B cell (primary cell): ENCODE measurements around the gene TMEM129. TPM values are rescaled to one million over a fixed set of nuclear protein-coding genes. Genes with fewer than 3 reads are reported as not detected.

Experiments used
- ATAC-seq: fragments of 200-7000 bp; cut with Tn5 transposase; one replicate; pipeline ENCODE4 v1.10.0; 2021; ENCODE audit warnings: low read depth, mild to moderate bottlenecking, moderate number of reproducible peaks, moderate library complexity
- CTCF ChIA-PET: fragments of 350-600 bp; sonication (Branson Sonifier 250); formaldehyde crosslinking; loops from one replicate; lab custom pipeline; 2021; ENCODE audit warnings: antibody characterized with exemption, inconsistent platforms; lab: Charles Lee
- POLR2A ChIA-PET: fragments of 350-600 bp; sonication (Branson Sonifier 250); formaldehyde crosslinking; loops from one replicate; lab custom pipeline; 2021; ENCODE audit warnings: antibody characterized with exemption; lab: Charles Lee
- DNase-seq: peaks from one replicate; pipeline ENCODE4 v3.0.0; 2013
- H2AFZ ChIP-seq: 2 replicates; pipeline ENCODE4 v1.6.1; 2012; ENCODE audit warnings: mild to moderate bottlenecking, low read depth, low read length; ENCODE audit not compliant: insufficient read depth, poor library complexity, severe bottlenecking
- H3K27ac ChIP-seq, 2 donors: 1 replicate in 1 of 2; 2 replicates in 1 of 2; pipeline ENCODE4 v1.5.1; 2012 to 2013; ENCODE audit warnings: low read length in 2 of 2, mild to moderate bottlenecking in 2 of 2, moderate library complexity in 1 of 2
- H3K27me3 ChIP-seq, 4 experiments: fragments of 200-600 bp in 1 of 4; sonication (generic) in 1 of 4; replicated peaks in 1 of 4; 1 replicate in 2 of 4; 2 replicates in 2 of 4; pipeline versions ENCODE4 v1.6.1 to v1.7.0; 2013 to 2016; ENCODE audit warnings: low read length in 3 of 4, mild to moderate bottlenecking in 2 of 4, mixed read lengths in 1 of 4, moderate library complexity in 1 of 4; ENCODE audit not compliant: insufficient read depth in 4 of 4, control insufficient read depth in 3 of 4; ENCODE audit errors: control extremely low read depth in 1 of 4
- H3K36me3 ChIP-seq, 2 experiments: replicated peaks in 1 of 2; 1 replicate in 1 of 2; 2 replicates in 1 of 2; pipeline versions ENCODE4 v1.6.1 to v1.7.1; 2013; ENCODE audit warnings: low read length in 1 of 2; ENCODE audit not compliant: insufficient read depth in 2 of 2, control insufficient read depth in 1 of 2; ENCODE audit errors: control extremely low read depth in 1 of 2, extremely low read depth in 1 of 2
- H3K4me1 ChIP-seq, 2 donors: fragments of 200-600 bp in 1 of 2; sonication (generic) in 1 of 2; 1 replicate in 1 of 2; 2 replicates in 1 of 2; pipeline versions ENCODE4 v1.5.1 to v1.6.1; 2013 to 2017; ENCODE audit warnings: low read length in 2 of 2; ENCODE audit not compliant: control insufficient read depth in 2 of 2, insufficient read depth in 2 of 2
- H3K4me2 ChIP-seq: replicated peaks from 2 replicates; pipeline ENCODE3; 2012; ENCODE audit warnings: mild to moderate bottlenecking, low read depth, low read length; ENCODE audit not compliant: poor library complexity, severe bottlenecking
- H3K4me3 ChIP-seq, 5 experiments: fragments of 200-600 bp in 1 of 5; sonication (generic) in 1 of 5; 1 replicate in 3 of 5; 2 replicates in 2 of 5; pipeline versions ENCODE4 v1.5.1 to v1.7.0; 2011 to 2016; ENCODE audit warnings: low read length in 4 of 5, mild to moderate bottlenecking in 4 of 5, low read depth in 2 of 5, control low read depth in 1 of 5, moderate library complexity in 1 of 5; ENCODE audit not compliant: insufficient read depth in 1 of 5; ENCODE audit errors: control extremely low read depth in 1 of 5, extremely low read depth in 1 of 5
- H3K79me2 ChIP-seq: fragments of 200-600 bp; sonication (generic); one replicate; pipeline ENCODE4 v1.6.0; 2016; ENCODE audit warnings: low read length; ENCODE audit not compliant: control insufficient read depth, insufficient read depth
- H3K9ac ChIP-seq: fragments of 200-600 bp; sonication (generic); 2 replicates; pipeline ENCODE4 v1.6.1; 2017; ENCODE audit warnings: mild to moderate bottlenecking, low read length, moderate library complexity
- H3K9me3 ChIP-seq, 3 donors: one replicate each; pipeline versions ENCODE4 v1.6.1 to v1.7.1; 2013; ENCODE audit warnings: low read length in 2 of 3; ENCODE audit not compliant: control insufficient read depth in 2 of 3, insufficient read depth in 1 of 3; ENCODE audit errors: control extremely low read depth in 1 of 3
- H4K20me1 ChIP-seq: 2 replicates; pipeline ENCODE4 v1.6.0; 2012; ENCODE audit warnings: mild to moderate bottlenecking, low read length; ENCODE audit not compliant: insufficient read depth, control insufficient read depth, poor library complexity, severe bottlenecking
- H3K27ac Mint-ChIP-seq: one replicate; pipeline ENCODE4 v1.8.0; 2021; ENCODE audit warnings: mixed read lengths
- H3K27me3 Mint-ChIP-seq: one replicate; pipeline ENCODE4 v1.8.0; 2021; ENCODE audit warnings: mixed read lengths
- H3K4me1 Mint-ChIP-seq: one replicate; pipeline ENCODE4 v1.8.0; 2021; ENCODE audit warnings: mixed read lengths
- H3K4me3 Mint-ChIP-seq: one replicate; pipeline ENCODE4 v1.8.0; 2021; ENCODE audit warnings: mixed read lengths
- H3K9me3 Mint-ChIP-seq: one replicate; pipeline ENCODE4 v1.8.0; 2022; ENCODE audit warnings: mixed read lengths; ENCODE audit not compliant: insufficient read depth
- CTCF ChIP-seq: fragments of 200-600 bp; IDR thresholded peaks from one replicate; pipeline ENCODE4 v1.8.0; 2022; ENCODE audit warnings: antibody characterized with exemption, mild to moderate bottlenecking
- EZH2 ChIP-seq: IDR thresholded peaks from 2 replicates; pipeline ENCODE4 v1.6.1; 2012; ENCODE audit warnings: borderline replicate concordance, low read depth, mild to moderate bottlenecking, moderate library complexity, low read length; ENCODE audit not compliant: insufficient read depth, poor library complexity, severe bottlenecking
- WGBS: methylation state at CpG from one replicate; pipeline ENCODE4 v1.1.5; 2013; ENCODE audit warnings: missing lambda C conversion rate; ENCODE audit not compliant: insufficient coverage; 5-methylcytosine and 5-hydroxymethylcytosine counted together
- intact Hi-C: fragments of 100-400 bp; cut with micrococcal nuclease; formaldehyde crosslinking; loops from one replicate; pipeline ENCODE4 v1.10.0; 2022
- polyA plus RNA-seq: library from polyadenylated mRNA; depleted of rRNA; stranded (reverse); fragments of >200 nt; gene quantifications from 2 replicates; pipeline ENCODE4 v1.2.3, GENCODE V29; 2012
- total RNA-seq, 2 donors: library from RNA; stranded (reverse); fragments of 120-200 nt in 1 of 2; gene quantifications; 1 replicate in 1 of 2; 2 replicates in 1 of 2; pipeline versions ENCODE4 v1.2.3 to v1.2.4, GENCODE V29; 2013 to 2022

TMEM129 gene
- total and polyA plus RNA-seq, 2 donors (not counting 1 experiment from before 2014, with no cell fraction given): 41.0 to 76.5 TPM

DNA sequence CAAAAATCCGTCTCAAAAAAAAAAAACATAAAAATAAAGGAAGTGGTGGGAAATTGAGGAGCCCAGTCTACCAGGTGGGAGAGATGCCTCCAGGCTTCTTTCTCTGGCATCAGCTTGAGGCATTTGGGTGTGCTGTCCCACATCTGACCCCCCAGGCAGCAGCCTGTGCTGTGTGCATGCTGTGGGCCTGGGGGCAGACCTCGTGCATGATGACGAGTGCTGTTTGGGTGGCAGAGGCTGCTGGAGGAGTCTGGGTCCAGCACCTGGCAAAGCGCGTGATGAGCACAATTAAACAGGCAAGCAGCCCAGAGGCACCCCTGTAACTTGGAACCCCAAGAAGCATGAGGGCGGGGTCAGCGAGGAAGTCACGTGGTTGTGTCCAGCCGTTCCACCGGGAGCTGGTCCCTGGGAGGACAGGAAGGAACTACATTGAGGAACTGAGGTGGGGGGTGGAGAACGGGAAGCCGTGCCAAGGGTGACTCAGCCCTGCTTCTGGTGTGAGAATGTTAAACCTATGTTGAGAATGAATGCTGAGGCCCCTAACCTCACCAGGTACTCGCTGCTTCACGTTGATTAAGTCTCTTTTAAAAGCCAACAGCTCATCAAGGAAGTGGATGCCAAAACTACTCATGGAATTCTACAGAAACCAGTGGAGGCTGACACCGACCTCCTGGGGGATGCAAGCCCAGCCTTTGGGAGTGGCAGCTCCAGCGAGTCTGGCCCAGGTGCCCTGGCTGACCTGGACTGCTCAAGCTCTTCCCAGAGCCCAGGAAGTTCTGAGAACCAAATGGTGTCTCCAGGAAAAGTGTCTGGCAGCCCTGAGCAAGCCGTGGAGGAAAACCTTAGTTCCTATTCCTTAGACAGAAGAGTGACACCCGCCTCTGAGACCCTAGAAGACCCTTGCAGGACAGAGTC is 6.3 kb upstream of the TMEM129 start:
- Histone ChIP-seq H2AFZ (no peak overlapping the region), H3K4me2 (no peak overlapping the region), H3K27ac (no peak overlapping the region), H3K79me2 (peaks cover 65% of the 10 kb centered on the region), H4K20me1 (peaks cover 21% of the 10 kb centered on the region), H3K9ac (no peak overlapping the region), H3K4me1 (peaks cover 37 to 42% of the 10 kb centered on the region in 2 donors), H3K4me3 (no peak overlapping the region), H3K9me3 (no peaks in the 10 kb centered on the region), H3K36me3 (peaks cover 1 to 43% of the 10 kb centered on the region in 2 experiments), H3K27me3 (no peaks in the 10 kb centered on the region)
- no peak overlapping the region for H3K27ac Mint-ChIP-seq
- CTCF ChIA-PET: interaction anchor here (1.1 to 14.7 kb wide), 4 partner anchors 15 to 34 kb away, joined by 3 to 503 read pairs (median 6); partner anchors contain the start of gene SLBP
- no peak for DNase-seq
- no peak for ATAC-seq
- intact Hi-C loops: loop anchor here (2.0 kb wide), 1 partner anchor 15 kb away; the partner anchor contains the start of gene SLBP
- POLR2A ChIA-PET: interaction anchor here (0.7 kb wide), 1 partner anchor 26 kb away, joined by 3 read pairs; no protein-coding TSS in a partner anchor
- H3K27me3 Mint-ChIP-seq: no peaks in the 10 kb centered on the region
- H3K4me3 Mint-ChIP-seq: no peak overlapping the region
- WGBS: 62% methylated on average over 17 of the region's 18 CpGs
- H3K4me1 Mint-ChIP-seq: peaks cover 33% of the 10 kb centered on the region
- H3K9me3 Mint-ChIP-seq: no peaks in the 10 kb centered on the region
- TF ChIP-seq CTCF (no peak), EZH2 (no peak)
